Activated naive CD8-positive, alpha-beta T cell (primary cell): Measurements from ENCODE around the gene DHX16.
"Not testable (repeated sequence)": the region's sequence is repeated elsewhere in the genome, so short reads cannot be mapped to it uniquely, and the experiment has no call there.

Experiments
- H3K27ac Mint-ChIP-seq: one replicate; pipeline ENCODE4 v1.8.0; 2021; ENCODE audit warnings: mixed read lengths
- H3K27me3 Mint-ChIP-seq: one replicate; pipeline ENCODE4 v1.8.0; 2021; ENCODE audit warnings: mixed read lengths
- H3K36me3 Mint-ChIP-seq: one replicate; pipeline ENCODE4 v1.8.0; 2021; ENCODE audit warnings: mixed read lengths
- H3K4me1 Mint-ChIP-seq: one replicate; pipeline ENCODE4 v1.8.0; 2021; ENCODE audit warnings: low read depth, mixed read lengths
- H3K4me3 Mint-ChIP-seq: one replicate; pipeline ENCODE4 v1.8.0; 2021; ENCODE audit warnings: mild to moderate bottlenecking, mixed read lengths
- H3K9me3 Mint-ChIP-seq: one replicate; pipeline ENCODE4 v1.8.0; 2021; ENCODE audit warnings: low read depth, mixed read lengths

Gene DHX16

DNA sequence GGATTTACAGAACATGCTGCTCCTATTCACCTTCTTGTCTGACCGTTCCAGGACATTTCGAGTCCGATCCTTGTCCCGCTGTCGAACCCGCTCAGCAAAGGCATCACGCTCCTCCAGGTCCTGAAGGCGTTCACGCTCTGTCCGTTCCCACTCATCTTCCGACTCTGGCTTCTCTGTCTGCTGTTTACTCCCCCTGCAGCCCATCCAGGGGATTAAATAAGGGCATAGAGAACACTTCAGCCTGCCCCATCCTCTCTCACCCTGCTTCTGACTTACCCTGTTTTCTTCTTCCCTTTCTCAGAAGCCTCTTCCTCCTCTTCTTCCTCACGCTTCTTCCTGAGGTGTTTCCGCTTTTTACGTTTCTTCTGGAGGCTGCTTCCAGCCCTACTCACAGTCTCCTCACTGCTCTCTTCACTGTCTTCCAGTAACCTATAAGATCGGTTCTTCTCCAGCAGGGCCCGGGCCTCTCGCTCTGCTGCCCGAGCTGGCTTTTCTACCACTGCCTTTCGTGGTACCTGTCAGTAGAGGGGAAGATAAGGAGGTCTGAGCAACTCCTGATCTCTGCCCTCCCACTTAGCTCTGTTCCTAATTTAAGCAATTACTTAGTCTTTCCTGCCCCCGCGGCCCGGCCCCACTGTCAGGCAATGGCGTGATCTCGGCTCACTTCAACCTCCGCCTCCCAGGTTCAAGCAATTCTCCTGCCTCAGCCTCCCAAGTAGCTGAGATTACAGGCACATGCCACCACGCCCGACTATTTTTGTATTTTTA, 1.9 kb downstream of the DHX16 start:
- peaks cover 43% of the 10 kb centered on the region for H3K4me1 Mint-ChIP-seq
- H3K9me3 Mint-ChIP-seq, result no peaks in the 10 kb centered on the region
- H3K27ac Mint-ChIP-seq, result peak overlapping the region; percentile 71
- peaks cover 4% of the 10 kb centered on the region for H3K36me3 Mint-ChIP-seq
- no peaks in the 10 kb centered on the region for H3K27me3 Mint-ChIP-seq
- peak overlapping the region; percentile 83 for H3K4me3 Mint-ChIP-seq

DNA sequence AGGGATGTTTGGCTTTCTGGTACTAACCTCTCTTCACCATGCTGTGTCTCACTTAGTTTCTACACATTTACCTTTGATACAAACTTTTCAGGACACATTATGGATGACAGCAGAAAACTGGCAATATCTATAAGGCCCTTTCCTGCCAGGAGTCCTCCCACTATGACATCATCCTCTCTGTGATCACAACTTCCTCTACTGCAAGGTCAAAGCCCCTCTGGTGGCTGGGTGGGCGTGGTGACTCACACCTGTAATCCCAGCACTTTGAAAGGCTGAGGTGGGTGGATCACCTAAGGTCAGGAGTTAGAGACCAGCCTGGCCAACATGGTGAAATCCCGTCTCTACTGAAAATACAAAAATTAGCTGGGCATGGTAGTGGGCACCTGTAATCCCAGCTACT, 6.5 kb downstream of the DHX16 start:
- H3K27ac Mint-ChIP-seq, result peak overlapping the region; percentile 61
- H3K4me3 Mint-ChIP-seq, H3K9me3 Mint-ChIP-seq, H3K27me3 Mint-ChIP-seq: not testable (repeated sequence)
- H3K4me1 Mint-ChIP-seq, result peaks cover 32% of the 10 kb centered on the region
- H3K36me3 Mint-ChIP-seq, result peaks cover 14% of the 10 kb centered on the region

DNA sequence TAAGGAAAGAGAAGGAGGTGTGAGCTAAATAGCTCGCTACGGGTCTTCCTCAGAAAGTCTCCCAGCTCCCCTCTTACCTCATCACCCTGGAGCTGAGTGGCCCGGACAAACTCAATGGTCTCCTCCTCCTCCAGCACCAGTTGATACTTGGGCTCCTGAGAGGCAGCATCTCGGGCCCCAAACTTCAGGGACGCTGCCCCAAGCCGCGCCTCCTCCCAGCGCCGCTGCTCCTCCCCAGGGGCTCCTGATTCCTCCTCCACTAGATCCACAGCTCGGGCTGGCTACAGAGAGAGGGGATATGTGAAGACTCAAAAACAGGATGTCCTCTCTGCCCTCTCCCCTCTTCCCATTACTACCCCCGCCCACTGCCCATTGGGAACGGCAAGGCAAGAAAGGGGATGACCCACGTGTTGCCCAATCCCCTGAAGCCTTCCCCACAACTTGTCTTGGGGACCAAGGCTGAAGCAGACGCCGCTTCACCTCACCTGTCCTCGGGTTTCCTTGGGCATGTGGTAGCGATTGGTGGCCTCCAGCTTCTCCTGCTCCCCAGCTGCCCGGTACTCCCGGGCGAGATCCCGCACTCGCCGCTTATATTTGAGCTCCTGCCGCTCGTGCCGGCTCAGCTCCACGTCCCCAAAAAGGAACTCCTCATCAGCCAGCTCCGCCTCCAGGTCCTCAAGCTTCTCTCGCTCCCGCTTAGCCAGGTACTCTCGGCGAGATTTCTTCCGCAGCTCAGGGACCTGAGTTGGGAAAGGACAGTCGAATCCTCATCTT, 7.6 kb downstream of the DHX16 start:
- Mint-ChIP-seq H3K4me1 (peaks cover 21% of the 10 kb centered on the region), H3K4me3 (no peak overlapping the region), H3K36me3 (peaks cover 11% of the 10 kb centered on the region), H3K9me3 (no peaks in the 10 kb centered on the region), H3K27me3 (no peaks in the 10 kb centered on the region), H3K27ac (peak overlapping the region; percentile 22)

DNA sequence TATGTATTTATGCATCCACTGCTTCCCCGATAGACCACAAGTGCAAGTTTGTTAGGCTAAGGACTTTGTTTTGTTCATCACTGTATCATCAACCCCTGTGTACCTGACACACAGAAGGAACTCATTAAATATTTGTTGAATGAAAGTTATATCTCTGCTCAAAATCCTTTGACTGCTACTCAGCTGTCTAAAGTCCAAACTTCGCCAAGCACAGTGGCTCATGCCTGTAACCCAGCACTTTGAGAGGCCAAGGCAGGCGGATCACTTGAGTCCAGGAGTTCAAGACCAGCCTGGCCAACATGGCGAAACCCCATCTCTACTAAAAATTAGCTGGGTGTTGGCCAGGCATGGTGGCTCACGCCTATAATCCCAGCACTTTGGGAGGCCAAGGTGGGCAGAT, 14.9 kb downstream of the DHX16 start:
- H3K36me3 Mint-ChIP-seq, result peaks cover 15% of the 10 kb centered on the region
- H3K27me3 Mint-ChIP-seq, H3K27ac Mint-ChIP-seq, H3K4me3 Mint-ChIP-seq, H3K9me3 Mint-ChIP-seq, H3K4me1 Mint-ChIP-seq: not testable (repeated sequence)

DNA sequence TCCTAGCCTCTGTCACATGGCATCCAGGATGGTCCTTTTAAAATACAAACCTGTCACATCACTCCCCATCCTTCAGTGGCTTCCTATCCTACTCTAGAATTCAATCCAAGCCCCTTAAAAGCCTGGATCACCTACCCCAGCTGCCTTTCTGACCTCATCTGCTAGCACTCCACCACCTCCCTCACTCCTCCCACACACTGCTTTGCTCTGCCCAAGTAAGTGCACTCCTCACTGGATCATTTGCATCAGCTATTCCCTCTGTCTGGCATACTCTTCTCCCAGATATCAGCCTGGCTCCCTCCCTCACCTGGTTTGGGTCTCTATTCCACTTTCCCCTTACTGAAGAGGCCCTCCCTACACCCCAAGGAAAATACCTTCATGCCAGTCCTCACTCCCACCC, 15.4 kb downstream of the DHX16 start:
- H3K4me3 Mint-ChIP-seq, result no peak overlapping the region
- no peaks in the 10 kb centered on the region for H3K4me1 Mint-ChIP-seq
- H3K27ac Mint-ChIP-seq, result no peak overlapping the region
- H3K9me3 Mint-ChIP-seq, result no peaks in the 10 kb centered on the region
- no peaks in the 10 kb centered on the region for H3K27me3 Mint-ChIP-seq
- H3K36me3 Mint-ChIP-seq, result peaks cover 15% of the 10 kb centered on the region

DNA sequence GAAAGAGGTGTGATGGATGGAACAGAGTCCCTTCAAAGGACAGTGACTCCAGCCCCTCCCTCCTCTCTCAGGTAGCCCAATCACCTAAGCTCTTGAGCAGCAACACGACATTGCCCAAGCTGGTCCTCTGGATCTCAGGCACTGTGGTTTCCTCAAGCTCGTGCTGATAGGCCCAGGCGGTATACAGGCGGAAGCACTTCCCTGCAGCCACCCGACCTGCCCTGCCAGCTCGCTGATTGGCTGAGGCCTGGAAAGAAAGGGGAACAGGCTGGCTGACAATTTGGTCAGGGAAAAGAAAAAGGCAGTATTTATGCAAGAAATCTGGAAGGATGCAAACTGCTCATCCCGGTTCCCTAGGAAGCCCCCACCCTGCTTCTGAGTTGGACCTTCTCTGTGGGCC, 16.3 kb downstream of the DHX16 start:
- no peak overlapping the region for H3K4me3 Mint-ChIP-seq
- no peaks in the 10 kb centered on the region for H3K27me3 Mint-ChIP-seq
- H3K36me3 Mint-ChIP-seq, result peaks cover 8% of the 10 kb centered on the region
- no peaks in the 10 kb centered on the region for H3K4me1 Mint-ChIP-seq
- H3K9me3 Mint-ChIP-seq, result no peaks in the 10 kb centered on the region
- no peak overlapping the region for H3K27ac Mint-ChIP-seq

DNA sequence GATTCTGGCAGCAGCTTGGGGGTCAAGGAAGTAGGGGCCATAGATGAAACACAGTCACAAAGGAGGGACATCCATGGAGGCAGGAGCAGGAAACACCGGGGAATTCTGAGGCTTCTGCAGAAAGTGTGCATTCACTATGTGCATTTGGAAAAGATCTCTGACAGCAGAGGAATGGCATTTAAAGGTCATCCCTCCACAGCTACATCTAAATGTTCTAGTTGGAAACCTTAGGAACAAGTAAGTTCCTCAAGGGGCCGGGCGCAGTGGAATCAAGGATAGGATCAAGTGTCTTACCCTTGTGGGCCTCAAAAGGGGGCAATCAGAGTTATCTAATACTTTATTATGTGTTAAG, 17.1 kb downstream of the DHX16 start:
- Mint-ChIP-seq H3K27ac (no peak overlapping the region), H3K4me1 (no peaks in the 10 kb centered on the region), H3K36me3 (peaks cover 8% of the 10 kb centered on the region), H3K4me3 (no peak overlapping the region), H3K9me3 (no peaks in the 10 kb centered on the region), H3K27me3 (no peaks in the 10 kb centered on the region)

DNA sequence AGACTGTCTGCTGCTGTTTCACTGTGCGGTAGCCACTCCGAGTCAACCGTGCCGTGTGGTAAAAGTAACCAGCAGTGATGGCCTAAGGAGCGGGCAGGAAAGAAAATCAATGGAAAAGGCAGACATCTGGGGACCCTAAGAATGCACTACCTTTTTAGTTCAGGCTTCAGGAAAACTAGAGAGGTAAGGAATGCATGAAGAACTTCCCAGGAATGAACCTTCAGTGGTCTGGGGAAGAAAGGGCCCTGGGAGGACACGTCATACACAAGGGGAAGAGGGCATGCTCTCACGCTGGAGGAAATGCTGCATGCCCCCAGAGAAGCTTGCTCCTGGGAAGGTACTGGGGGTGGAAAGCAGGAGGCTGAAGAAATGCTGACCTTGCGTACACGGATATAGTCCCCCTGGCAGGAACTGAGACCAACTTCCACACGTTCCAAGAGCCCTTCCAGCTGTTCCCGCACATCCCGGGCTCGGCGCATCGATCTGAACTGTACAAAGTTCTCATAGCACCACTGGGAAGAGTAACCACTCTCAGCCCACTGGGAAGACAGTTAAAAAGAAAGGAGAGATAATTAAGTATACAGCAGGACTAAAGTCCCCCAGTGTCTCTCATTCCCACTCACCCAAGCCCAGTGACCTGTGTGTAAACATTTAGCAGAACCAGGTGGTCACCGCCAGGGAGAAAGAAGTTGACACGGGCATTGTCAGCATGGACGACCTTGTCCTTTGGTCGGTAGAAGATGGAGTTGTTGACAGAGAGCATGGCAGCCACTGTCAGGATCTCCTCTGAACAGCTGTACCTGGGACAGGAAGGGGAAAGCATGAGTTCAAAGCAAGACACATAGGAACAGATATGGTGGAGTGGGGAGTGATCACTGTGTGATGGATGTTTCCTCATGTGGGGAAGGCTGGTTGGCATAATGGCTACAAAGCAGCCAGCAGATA, 17.7 kb downstream of the DHX16 start:
- Mint-ChIP-seq H3K27ac (peak overlapping the region; percentile 58), H3K9me3 (no peaks in the 10 kb centered on the region), H3K36me3 (peaks cover 8% of the 10 kb centered on the region), H3K4me3 (no peak overlapping the region), H3K4me1 (no peaks in the 10 kb centered on the region), H3K27me3 (no peaks in the 10 kb centered on the region)

DNA sequence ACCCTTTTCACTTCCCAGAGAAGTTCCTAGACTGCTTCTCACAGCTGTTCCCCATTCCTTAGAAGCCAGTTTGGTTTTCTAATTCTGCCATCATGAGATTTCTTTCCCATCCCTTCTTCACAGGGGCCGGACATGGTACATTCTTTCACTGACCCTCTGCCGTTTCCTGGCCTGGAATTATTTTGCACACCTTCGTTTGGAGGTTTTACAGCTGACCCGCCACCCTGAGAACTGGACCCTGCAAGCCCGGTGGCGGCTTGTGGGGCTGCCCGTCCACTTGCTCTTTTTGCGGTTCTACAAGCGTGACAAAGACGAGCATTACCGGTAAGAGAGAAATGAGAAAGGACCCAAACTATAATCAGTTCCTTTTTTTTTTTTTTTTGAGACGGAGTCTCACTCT, 21.7 kb downstream of the DHX16 start:
- Mint-ChIP-seq H3K9me3 (no peaks in the 10 kb centered on the region), H3K27ac (no peak overlapping the region), H3K36me3 (peaks cover 4% of the 10 kb centered on the region), H3K4me1 (peaks cover 15% of the 10 kb centered on the region), H3K27me3 (no peaks in the 10 kb centered on the region), H3K4me3 (no peak overlapping the region)

DNA sequence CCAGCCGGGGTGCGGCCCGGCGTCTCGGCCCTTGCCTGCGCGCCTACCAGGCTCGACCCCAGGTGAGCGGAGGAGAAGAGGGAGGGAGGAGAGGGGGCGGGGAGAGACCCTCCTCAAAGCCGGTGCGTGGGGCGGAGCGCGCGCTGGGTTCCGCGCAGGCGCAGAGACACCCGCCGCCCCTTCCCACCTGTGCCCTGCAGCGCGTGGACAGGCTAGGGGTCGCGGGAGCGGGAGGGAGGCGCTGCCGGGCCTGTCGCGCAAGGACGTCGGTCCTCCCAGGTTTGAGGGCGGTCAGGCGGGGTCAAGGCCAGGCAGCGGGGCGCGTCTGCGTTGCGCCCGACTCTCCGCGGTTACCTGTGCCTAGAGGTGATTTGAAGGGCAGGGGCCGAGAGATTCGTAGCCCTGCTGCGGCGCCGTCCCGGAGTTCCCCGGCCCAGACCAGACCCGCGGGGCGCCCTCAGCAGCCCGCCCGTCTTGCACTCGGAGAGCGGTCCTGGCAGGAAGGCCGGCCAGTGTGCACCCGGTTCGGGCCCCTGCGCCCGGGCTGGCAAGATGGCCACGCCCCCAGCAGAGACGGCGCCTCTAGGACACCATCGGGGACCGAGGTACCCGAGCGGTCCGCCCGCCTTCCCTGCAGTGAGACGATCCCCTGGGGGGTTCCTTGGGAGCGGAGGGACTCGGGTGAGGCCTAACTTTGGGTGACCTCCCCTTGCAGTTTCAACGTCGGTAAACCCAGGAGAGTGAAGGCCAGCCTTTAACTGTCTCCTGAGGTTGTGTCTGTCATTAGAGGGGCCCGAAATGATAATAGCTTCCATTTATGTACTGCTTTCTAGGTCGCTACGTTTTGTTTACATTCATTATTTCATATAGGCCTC, 25.3 kb downstream of the DHX16 start:
- H3K27me3 Mint-ChIP-seq, result no peaks in the 10 kb centered on the region
- no peaks in the 10 kb centered on the region for H3K9me3 Mint-ChIP-seq

DNA sequence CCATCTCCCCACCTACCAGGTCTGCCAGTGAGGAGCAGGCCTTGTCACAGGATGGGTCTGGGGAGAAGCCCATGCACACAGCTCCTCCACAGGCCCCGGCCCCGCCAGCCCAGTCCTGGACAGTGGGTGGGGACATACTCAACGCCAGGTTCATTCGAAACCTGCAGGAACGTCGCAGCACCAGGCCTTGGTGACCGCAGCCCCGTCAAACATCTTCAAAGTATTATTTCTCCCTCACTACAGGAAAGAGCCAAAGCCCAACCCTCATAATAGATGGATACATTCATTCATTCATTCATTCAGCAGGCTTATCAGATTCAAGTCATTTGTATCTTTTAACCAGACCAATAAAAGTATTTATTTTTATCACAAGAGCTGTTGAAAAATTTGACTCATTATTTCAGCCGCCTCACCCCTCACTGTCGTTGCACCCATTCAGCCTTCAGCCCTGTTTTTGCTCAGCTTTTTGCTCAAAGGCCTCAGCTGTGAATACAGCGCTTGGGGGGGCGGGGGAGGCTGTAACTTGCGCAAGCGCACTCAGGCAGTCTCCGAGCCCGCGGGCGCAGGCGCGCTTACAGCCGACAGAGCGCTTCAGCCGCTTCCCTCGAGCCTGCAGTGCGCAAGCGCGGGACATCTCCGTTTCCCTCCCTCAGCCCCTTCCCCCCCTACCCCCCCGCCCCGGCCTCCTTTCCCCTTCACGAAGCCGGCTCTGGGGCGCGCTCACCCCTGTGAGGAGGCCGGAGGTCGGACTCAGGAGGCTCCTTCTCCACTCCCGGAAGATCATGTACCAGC, 26.2 kb downstream of the DHX16 start, which contains the start of gene C6orf136:
C6orf136 (plus strand) TSS at position 684 of the 792 bp plus-strand sequence; CDS start at position 783, 99 bp downstream.
- H3K27me3 Mint-ChIP-seq, result no peaks in the 10 kb centered on the region
- peak within 1 kb of the TSS; percentile 92 for H3K4me3 Mint-ChIP-seq
- H3K36me3 Mint-ChIP-seq, result peaks cover 2% of the 10 kb centered on the region
- H3K9me3 Mint-ChIP-seq, result no peaks in the 10 kb centered on the region
- peaks cover 30% of the 10 kb centered on the region for H3K4me1 Mint-ChIP-seq
- H3K27ac Mint-ChIP-seq, result peak within 1 kb of the TSS; percentile 85

More for the DNA sequence above, 25.3 kb downstream of the DHX16 start:
- Mint-ChIP-seq H3K36me3 (peaks cover 2% of the 10 kb centered on the region), H3K27ac (peak overlapping the region; percentile 84), H3K4me1 (peaks cover 27% of the 10 kb centered on the region), H3K4me3 (peak overlapping the region; percentile 92)

DNA sequence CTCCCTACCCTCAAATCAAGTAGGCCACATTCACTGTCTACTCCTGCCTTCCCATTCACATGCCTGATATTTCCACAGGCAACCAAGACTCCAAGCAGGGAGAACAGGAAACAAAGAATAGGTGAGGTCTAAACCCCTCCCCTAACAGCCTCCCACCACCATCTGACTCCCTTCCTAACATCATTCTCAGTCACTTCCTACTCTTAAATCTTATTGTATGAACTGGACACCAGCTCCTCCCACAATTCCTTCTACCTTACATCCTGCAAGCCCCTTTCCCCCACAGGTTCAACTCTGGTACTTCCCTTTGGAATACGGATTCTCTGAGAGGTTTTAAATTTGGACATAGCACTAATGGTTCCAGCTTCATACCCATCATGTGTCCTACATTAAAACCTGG, 26.8 kb downstream of the DHX16 start:
- Mint-ChIP-seq H3K9me3 (no peaks in the 10 kb centered on the region), H3K27ac (peak overlapping the region; percentile 78), H3K36me3 (peaks cover 3% of the 10 kb centered on the region), H3K27me3 (no peaks in the 10 kb centered on the region), H3K4me1 (peaks cover 35% of the 10 kb centered on the region), H3K4me3 (peak overlapping the region; percentile 92)

DNA sequence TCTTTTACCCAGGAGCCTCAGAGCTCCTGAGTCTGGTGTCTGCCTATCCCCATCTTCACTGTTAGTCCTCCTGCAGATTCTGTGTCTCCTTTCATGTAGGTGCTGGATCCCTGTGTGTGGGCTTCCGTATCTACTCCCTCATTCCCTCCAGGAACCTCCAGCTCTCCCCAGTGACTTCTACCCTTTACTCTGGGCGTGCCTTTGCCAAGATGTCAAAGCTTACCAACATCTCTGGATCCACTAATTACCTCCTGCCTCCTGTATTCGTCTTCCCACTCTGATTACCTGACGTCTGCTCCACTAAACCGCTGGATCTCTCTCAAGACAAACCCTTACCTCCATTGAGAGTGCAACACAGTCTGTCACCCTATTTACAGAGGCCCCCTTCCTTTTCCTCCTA, 28.0 kb downstream of the DHX16 start:
- Mint-ChIP-seq H3K9me3 (no peaks in the 10 kb centered on the region), H3K27me3 (no peaks in the 10 kb centered on the region), H3K36me3 (peaks cover 7% of the 10 kb centered on the region), H3K4me3 (no peak overlapping the region), H3K4me1 (peaks cover 45% of the 10 kb centered on the region), H3K27ac (no peak overlapping the region)
